ENCODE measurements around the gene PPP2R2D. TPM values are rescaled to one million over a fixed set of nuclear protein-coding genes. Genes with fewer than 3 reads are reported as not detected.

Gene PPP2R2D
- total RNA-seq, 2 donors from 2014 or later = 35.5 to 37.5 TPM

DNA sequence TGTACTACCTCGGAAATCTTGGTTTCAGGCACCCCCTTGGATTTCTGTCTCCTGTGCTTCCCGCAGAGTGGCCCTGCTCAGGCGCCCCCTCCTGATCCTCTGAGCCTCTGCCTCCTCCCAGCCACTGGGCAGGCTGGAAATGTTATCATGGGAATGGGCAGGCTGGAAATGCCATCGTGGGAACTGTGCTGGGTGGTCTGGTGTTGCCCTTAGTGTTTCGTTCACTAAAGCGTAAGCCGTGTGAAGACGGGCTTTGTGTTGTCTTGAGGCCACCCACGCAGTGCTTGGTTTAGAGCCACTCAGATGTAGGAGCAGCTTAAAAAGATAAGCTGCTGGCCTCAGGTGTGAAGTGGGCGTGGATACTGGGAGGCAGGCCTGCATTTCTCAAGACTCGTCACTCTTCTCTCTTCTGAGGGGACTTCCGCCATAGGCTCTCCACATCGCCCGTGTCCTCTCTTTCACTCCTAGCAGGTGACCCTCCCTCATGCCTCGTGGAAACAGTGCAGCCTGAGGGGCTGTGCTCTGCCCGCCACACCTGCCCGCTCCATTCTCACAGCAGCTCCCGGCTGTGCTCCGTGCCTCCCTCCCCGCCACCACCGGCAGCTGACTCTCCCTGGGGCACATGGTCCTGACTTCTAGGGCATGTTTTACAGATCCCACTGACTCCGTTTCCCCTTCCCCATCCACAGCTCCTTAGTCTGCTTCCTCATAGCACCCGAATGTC is 28.5 kb downstream of the PPP2R2D start:
- Histone ChIP-seq H3K27me3 (ENCODE audit: control insufficient read depth, insufficient read depth, low read length, poor library complexity, severe bottlenecking) (no peaks in the 10 kb centered on the region), H3K36me3 (ENCODE audit: control insufficient read depth, insufficient read depth, low read length) (peaks cover 33% of the 10 kb centered on the region), H3K27ac (ENCODE audit: low read depth, low read length) (peak overlapping the region; percentile 30), H3K4me3 (ENCODE audit: low read length) (peak overlapping the region; percentile 40), H3K4me1 (ENCODE audit: control insufficient read depth, insufficient read depth, low read length) (peaks cover 13% of the 10 kb centered on the region), H3K9me3 (ENCODE audit: control insufficient read depth, low read length) (peaks cover 22% of the 10 kb centered on the region), H3K9ac (ENCODE audit: extremely low read depth, low read length, poor library complexity, severe bottlenecking) (peak overlapping the region; percentile 30)
- Mint-ChIP-seq H3K9me3 (peaks cover 31% of the 10 kb centered on the region), H3K4me1 (peaks cover 47% of the 10 kb centered on the region), H3K36me3 (ENCODE audit: low read depth) (peaks cover 27% of the 10 kb centered on the region), H3K27ac (peak overlapping the region; percentile 82), H3K27me3 (ENCODE audit: insufficient read depth) (no peaks in the 10 kb centered on the region), H3K4me3 (peak overlapping the region; percentile 12)
- TF ChIP-seq, protein P1, sequence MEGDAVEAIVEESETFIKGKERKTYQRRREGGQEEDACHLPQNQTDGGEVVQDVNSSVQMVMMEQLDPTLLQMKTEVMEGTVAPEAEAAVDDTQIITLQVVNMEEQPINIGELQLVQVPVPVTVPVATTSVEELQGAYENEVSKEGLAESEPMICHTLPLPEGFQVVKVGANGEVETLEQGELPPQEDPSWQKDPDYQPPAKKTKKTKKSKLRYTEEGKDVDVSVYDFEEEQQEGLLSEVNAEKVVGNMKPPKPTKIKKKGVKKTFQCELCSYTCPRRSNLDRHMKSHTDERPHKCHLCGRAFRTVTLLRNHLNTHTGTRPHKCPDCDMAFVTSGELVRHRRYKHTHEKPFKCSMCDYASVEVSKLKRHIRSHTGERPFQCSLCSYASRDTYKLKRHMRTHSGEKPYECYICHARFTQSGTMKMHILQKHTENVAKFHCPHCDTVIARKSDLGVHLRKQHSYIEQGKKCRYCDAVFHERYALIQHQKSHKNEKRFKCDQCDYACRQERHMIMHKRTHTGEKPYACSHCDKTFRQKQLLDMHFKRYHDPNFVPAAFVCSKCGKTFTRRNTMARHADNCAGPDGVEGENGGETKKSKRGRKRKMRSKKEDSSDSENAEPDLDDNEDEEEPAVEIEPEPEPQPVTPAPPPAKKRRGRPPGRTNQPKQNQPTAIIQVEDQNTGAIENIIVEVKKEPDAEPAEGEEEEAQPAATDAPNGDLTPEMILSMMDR (conservative IDR thresholded peaks at IDR 0.05) = peak; percentile 33
- WGBS, 2 experiments (ENCODE audit: insufficient coverage in 1 of 2, insufficient read length in 1 of 2) = 77 to 89% methylated on average over 20 to 23 of the region's 23 CpGs
- DNase-seq = peak; percentile 87

DNA sequence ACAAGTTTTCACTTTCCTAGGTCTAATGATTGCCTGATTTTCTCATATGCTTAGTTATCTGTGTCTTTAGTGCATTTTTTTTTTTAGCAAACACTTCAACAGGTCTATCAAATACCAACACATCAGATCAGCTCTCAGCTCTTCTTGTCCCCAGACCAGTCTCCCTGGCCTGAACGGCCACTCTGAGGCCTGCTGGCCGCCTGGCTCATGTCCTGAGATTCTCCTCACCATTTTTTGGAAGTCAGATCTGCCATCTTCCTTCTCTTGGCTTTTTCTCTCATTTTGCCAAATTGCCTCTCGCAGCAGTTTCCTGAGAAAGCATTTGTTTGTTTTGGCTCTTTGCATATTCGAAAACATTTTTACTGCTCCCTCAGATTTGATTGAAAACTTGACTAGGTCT is 29.3 kb downstream of the PPP2R2D start:
- Mint-ChIP-seq H3K4me1 (peaks cover 56% of the 10 kb centered on the region), H3K27ac (peak overlapping the region; percentile 82)
- TF ChIP-seq, protein P1 (conservative IDR thresholded peaks at IDR 0.05) = no peak

GRCh38 chr10:131930586-131931330 is 29.9 kb downstream of the PPP2R2D start:
- TF ChIP-seq, protein P1 (conservative IDR thresholded peaks at IDR 0.05) = no peak
- H3K27me3 Mint-ChIP-seq (ENCODE audit: insufficient read depth) = no peaks in the 10 kb centered on the region
- H3K36me3 Mint-ChIP-seq (ENCODE audit: low read depth) = peaks cover 24% of the 10 kb centered on the region
- Histone ChIP-seq H3K27ac (ENCODE audit: low read depth, low read length) (no peak overlapping the region), H3K9me3 (ENCODE audit: control insufficient read depth, low read length) (peaks cover 7% of the 10 kb centered on the region), H3K4me1 (ENCODE audit: control insufficient read depth, insufficient read depth, low read length) (peaks cover 20% of the 10 kb centered on the region), H3K36me3 (ENCODE audit: control insufficient read depth, insufficient read depth, low read length) (peaks cover 40% of the 10 kb centered on the region), H3K27me3 (ENCODE audit: control insufficient read depth, insufficient read depth, low read length, poor library complexity, severe bottlenecking) (no peaks in the 10 kb centered on the region), H3K4me3 (ENCODE audit: low read length) (no peak overlapping the region), H3K9ac (ENCODE audit: extremely low read depth, low read length, poor library complexity, severe bottlenecking) (no peak overlapping the region)
- peak overlapping the region; percentile 6 for H3K27ac Mint-ChIP-seq
- no peak overlapping the region for H3K4me3 Mint-ChIP-seq
- peak; percentile 34 for DNase-seq
- WGBS, 2 experiments (ENCODE audit: insufficient coverage in 1 of 2, insufficient read length in 1 of 2) = 94 to 95% methylated on average over 14 to 16 of the region's 16 CpGs
- peaks cover 18% of the 10 kb centered on the region for H3K9me3 Mint-ChIP-seq
- peaks cover 58% of the 10 kb centered on the region for H3K4me1 Mint-ChIP-seq

More for the DNA sequence above, 29.3 kb downstream of the PPP2R2D start:
- 87 to 92% methylated on average over 4 of the region's 4 CpGs for WGBS, 2 experiments (ENCODE audit: insufficient coverage in 1 of 2, insufficient read length in 1 of 2)
- H3K36me3 Mint-ChIP-seq (ENCODE audit: low read depth) = peaks cover 24% of the 10 kb centered on the region
- Histone ChIP-seq H3K9ac (ENCODE audit: extremely low read depth, low read length, poor library complexity, severe bottlenecking) (no peak overlapping the region), H3K4me1 (ENCODE audit: control insufficient read depth, insufficient read depth, low read length) (peaks cover 20% of the 10 kb centered on the region), H3K9me3 (ENCODE audit: control insufficient read depth, low read length) (peaks cover 13% of the 10 kb centered on the region), H3K27ac (ENCODE audit: low read depth, low read length) (no peak overlapping the region), H3K36me3 (ENCODE audit: control insufficient read depth, insufficient read depth, low read length) (peaks cover 35% of the 10 kb centered on the region), H3K4me3 (ENCODE audit: low read length) (no peak overlapping the region), H3K27me3 (ENCODE audit: control insufficient read depth, insufficient read depth, low read length, poor library complexity, severe bottlenecking) (no peaks in the 10 kb centered on the region)
- no peaks in the 10 kb centered on the region for H3K27me3 Mint-ChIP-seq (ENCODE audit: insufficient read depth)
- DNase-seq = peak; percentile 40
- peaks cover 24% of the 10 kb centered on the region for H3K9me3 Mint-ChIP-seq
- H3K4me3 Mint-ChIP-seq = no peak overlapping the region

All from endodermal cell (in vitro differentiated cells).